ENCODE measurements around the gene DALRD3.

DNA sequence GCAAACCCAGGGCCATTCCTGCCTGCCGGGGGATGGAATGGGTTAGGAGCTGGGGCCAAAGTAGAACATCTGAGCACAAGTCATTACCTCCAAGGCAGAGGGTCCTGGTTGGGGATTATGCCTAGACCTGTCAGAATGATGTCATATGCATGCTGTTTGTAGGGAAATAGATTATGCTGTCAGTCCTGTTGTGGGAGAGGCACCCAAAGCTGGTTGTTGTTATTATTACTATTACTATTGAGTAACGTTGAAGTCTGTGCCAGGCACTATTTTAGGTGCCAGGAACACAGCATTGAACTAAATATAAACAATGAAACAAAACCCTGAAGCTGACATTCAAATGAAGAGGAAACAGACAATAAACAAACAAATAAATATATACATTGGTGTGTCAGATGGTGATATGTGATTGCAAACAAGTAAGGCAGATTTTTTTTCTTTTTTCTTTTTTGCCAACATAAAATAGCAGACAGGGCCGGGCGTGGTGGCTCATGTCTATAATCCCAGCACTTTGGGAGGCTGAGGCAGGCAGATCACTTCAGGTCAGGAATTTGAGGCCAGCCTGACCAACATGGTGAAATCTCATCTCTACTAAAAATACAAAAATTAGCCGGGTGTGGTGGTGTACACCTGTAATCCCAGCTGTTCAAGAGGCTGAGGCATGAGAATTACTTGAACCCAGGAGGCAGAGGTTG lies 26.4 kb downstream of the DALRD3 start:
- no peak for TF ChIP-seq POLR2A (IDR thresholded peaks at IDR 0.05; ENCODE audit: low read depth, low read length)
- TF ChIP-seq POLR2AphosphoS5 (IDR thresholded peaks at IDR 0.05; ENCODE audit: low read depth, low read length) = no peak
- TF ChIP-seq TAF1 (IDR thresholded peaks at IDR 0.05; ENCODE audit: borderline replicate concordance, low read depth, low read length) = no peak
